Subcutaneous adipose tissue (tissue), 4 donors: ENCODE data around the gene SLC24A3. TPM values are rescaled to one million over a fixed set of nuclear protein-coding genes. Genes with fewer than 3 reads are reported as not detected.

Experiments used
- total RNA-seq, 4 donors: library from RNA; depleted of rRNA; stranded (reverse); fragments of >200 nt; gene quantifications; one replicate each; pipeline ENCODE4 v1.1.0, GENCODE V29; 2016
- TF ChIP-seq, protein P1 (sequence below): fragments of 450-650 bp; IDR thresholded peaks from one replicate; pipeline ENCODE4 v1.5.1; 2016; ENCODE audit warnings: low read depth, mild to moderate bottlenecking, control low read depth, antibody characterized with exemption, moderate library complexity

The SLC24A3 gene
- total RNA-seq, 4 donors from 2014 or later: 4.6 to 12.2 (median 9.1) TPM

DNA sequence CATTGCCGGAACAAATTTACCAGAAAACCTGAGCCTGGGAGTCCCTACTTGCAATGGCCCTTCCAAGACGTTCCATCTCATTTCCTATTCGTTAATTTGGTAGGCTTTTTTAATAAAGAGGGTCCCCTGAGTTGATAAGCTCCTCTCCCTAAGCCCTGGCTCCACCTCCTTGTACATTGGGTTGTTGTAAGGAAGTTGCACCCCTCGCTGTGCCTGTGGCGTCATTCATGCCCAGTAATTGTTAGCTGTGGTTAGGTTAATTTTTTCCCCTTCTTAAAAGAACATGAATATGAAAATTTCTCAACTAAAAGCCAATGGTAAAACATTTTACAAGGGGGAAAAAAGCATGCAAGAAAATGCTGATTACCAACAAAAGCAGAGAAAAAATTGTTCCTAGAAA, 91.9 kb downstream of the SLC24A3 start:
- TF ChIP-seq, protein P1, sequence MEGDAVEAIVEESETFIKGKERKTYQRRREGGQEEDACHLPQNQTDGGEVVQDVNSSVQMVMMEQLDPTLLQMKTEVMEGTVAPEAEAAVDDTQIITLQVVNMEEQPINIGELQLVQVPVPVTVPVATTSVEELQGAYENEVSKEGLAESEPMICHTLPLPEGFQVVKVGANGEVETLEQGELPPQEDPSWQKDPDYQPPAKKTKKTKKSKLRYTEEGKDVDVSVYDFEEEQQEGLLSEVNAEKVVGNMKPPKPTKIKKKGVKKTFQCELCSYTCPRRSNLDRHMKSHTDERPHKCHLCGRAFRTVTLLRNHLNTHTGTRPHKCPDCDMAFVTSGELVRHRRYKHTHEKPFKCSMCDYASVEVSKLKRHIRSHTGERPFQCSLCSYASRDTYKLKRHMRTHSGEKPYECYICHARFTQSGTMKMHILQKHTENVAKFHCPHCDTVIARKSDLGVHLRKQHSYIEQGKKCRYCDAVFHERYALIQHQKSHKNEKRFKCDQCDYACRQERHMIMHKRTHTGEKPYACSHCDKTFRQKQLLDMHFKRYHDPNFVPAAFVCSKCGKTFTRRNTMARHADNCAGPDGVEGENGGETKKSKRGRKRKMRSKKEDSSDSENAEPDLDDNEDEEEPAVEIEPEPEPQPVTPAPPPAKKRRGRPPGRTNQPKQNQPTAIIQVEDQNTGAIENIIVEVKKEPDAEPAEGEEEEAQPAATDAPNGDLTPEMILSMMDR: no peak

DNA sequence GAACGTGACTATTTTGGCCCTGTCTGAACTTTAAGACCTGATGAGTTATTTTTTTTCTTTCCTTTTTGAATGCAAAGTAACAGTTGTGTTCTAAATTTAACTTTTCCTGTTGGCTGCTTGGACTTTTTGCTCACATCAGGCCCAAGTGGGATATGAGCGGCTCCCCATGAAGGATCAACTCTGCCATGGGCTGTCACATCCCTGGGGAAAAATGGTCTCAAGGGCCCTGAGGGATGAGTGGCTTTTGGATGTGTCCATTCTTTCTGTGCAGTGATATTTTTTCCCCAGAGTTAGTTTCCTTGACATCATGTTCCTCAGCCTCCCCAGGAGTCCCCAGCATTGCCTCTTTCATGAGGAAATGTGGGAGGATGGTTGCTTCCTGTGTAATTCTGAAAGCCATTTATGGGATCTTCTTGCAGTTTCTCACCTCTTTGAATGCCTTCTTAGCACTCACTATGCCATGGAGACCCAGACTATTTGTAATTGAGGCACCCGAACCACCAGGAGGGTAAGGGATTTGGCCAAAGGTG, 92.5 kb downstream of the SLC24A3 start:
- TF ChIP-seq, protein P1: no peak

DNA sequence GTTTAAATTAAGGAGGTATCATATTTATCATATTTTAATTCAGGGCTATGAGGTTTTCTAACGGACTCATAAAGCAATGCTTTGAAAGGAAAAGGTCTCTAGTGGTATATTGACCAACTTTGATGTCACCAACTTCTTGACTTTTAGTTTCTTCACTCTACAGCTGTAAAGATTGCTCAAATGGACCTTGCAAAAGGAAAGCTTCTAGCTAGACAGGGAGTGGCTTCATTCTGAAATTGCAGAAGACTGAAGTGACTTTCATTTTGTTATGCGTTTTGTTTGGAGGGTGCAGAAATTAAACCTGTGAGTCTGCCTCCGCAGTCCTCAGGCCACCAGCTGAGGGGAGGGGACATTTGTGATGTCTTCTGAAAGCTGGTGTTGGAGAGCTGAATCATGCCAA, 95.7 kb downstream of the SLC24A3 start:
- TF ChIP-seq, protein P1: no peak

DNA sequence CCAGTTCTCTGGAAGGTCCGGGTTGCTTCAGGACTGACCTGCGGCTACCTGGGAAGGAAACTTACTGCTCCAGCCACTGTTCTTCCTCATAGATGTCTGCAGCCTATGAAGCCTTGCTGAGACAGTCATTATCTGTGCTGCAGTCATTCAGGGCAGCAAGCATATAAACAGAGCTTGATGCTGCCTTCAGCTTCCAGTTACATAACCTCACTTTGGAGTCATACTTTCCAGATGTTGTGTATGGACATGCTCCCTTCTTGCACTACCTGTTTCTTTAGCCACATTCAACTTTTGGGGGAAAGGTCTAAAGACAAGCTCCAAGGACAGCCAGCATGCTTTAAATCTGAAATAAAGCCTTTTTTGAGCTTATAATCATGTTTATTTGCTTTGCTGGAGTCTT, 98.1 kb downstream of the SLC24A3 start:
- TF ChIP-seq, protein P1: no peak

DNA sequence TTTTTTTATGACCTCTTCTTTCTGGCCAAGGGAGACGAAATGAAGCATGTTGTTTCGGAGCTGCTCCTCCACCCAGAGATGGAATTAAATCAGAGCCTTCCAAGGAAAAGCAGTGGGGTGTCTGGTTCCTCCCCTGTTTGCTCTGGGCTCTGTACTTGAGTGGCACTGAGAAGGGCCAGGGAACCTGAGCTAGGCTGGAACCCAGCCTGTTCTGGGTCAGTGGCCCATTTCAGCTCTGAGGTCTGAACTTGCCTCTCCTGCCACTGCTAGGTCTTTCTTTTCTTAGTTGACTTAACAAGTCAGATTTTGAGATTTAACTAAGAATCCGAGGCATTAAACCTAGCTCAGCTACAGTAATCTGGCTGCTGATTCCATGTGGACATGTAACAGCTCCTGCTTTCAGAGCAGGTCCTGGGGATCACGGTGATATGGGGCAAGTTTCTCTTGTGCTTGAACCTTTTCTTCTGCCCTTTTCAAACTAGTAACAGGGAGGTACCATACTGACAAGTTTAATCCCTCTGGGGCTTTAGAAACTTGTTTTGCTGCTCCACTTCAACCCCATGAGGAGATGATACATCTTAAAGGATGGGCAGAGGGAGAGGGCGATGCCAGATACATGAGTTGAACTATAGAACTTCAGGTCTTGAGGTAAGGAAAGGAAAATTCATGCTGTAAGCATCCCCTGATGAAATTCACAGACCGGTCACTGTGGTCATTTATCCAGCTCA, 101.1 kb downstream of the SLC24A3 start:
- TF ChIP-seq, protein P1: no peak

DNA sequence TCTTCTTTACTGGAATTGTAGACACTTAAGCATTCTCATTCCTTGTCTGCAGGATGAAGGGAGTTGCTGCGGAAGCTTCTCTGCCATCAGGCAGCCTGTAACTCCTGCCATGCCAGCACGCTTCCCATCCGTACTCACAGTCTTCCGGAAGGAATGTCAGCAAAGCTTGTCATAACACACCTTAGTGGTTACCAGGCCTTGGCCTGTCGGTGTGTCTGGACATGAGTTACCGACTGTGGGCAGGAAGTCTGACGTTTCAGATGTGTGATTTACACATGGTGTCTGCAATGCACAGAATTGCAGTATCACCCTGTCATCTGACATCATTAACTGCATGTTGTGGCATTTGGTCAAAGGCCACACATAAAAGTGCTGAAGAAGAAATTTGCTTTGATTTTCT, 102.2 kb downstream of the SLC24A3 start:
- TF ChIP-seq, protein P1: no peak

DNA sequence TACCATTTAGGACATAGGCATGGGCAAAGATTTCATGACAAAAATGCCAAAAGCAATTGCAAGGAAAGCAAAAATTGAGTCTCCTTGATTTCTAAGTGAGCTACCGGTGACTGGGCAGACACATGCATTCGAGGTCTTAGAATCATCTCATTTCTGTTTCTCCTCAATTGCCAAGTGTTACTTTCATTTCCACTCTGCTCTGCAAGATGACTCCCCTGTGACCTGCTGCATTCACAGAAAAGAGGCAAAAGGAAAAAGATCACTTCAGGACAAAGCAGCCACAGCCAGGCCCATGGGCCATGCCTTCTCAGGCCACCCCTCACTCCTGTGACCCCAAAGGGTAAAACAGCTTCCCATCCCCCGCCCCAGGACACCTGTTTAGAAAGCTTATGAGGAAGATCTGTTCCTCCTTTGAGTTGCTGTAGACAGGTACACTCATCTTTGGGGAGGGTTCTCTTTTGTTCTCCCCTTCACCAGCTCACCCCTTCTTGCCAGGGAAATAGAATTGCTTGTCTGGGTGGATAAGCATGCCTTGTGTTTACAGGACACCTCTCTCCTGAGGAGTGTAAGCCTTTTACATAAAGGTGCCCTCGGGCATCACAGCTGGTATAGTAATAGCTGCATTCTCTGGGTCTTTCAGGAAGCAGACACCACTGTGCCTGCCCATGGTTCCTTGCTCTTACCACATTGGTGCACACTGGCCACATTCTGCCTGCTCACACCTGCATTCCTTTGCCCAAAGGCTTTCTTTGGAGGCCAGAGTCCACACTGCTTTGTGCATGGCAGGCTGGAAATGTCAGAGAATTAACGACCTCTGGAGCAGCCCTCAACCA, 105.0 kb downstream of the SLC24A3 start:
- TF ChIP-seq, protein P1: no peak
